GM13977 (cell line): ENCODE measurements around the gene SORD.
"Not testable (repeated sequence)": the region's sequence is repeated elsewhere in the genome, so short reads cannot be mapped to it uniquely, and the experiment has no call there.

ENCODE experiments used
- DNase-seq: peaks from one replicate; pipeline ENCODE4 v3.0.0; 2012; ENCODE audit warnings: low spot score
- CTCF ChIP-seq: IDR thresholded peaks from 2 replicates; pipeline ENCODE4 v1.5.1; 2012; ENCODE audit warnings: mild to moderate bottlenecking, control low read depth; ENCODE audit not compliant: insufficient read depth; ENCODE audit errors: extremely low read depth, missing control alignments
- in situ Hi-C: fragments of 300-500 bp; cut with MboI; formaldehyde crosslinking; loops from one replicate; pipeline ENCODE4 v1.12.0; 2022; ENCODE audit warnings: low sequenced_read_pairs, low pct_unique_long_range_greater_than_20kb, mixed read lengths, inconsistent platforms; ENCODE audit not compliant: unreplicated experiment

The SORD gene

GRCh38 chr15:45027220-45027619 lies 4.2 kb downstream of the SORD start:
- TF ChIP-seq CTCF = no peak
- no peak for DNase-seq
- in situ Hi-C loops = loop anchor here (25.0 kb wide), 1 partner anchor 165 kb away; no protein-coding TSS in a partner anchor

- in situ Hi-C loops = loop anchor here (25.0 kb wide), 1 partner anchor 168 kb away; no protein-coding TSS in a partner anchor
- no peak for DNase-seq
- TF ChIP-seq CTCF = no peak
Observed at GRCh38 chr15:45030743-45031142, 7.7 kb downstream of the SORD start.

GRCh38 chr15:45031522-45032028 lies 8.6 kb downstream of the SORD start:
- in situ Hi-C loops = loop anchor here (25.0 kb wide), 1 partner anchor 169 kb away; no protein-coding TSS in a partner anchor

GRCh38 chr15:45032501-45032900 lies 9.5 kb downstream of the SORD start:
- in situ Hi-C loops = loop anchor here (25.0 kb wide), 1 partner anchor 170 kb away; no protein-coding TSS in a partner anchor
- DNase-seq = not testable (repeated sequence)

More at GRCh38 chr15:45031522-45032028, 8.6 kb downstream of the SORD start:
- DNase-seq = not testable (repeated sequence)

GRCh38 chr15:45034087-45034486 lies 11.1 kb downstream of the SORD start:
- not testable (repeated sequence) for DNase-seq
- in situ Hi-C loops = loop anchor here (25.0 kb wide), 1 partner anchor 172 kb away; no protein-coding TSS in a partner anchor

- in situ Hi-C loops = loop anchor here (25.0 kb wide), 1 partner anchor 172 kb away; no protein-coding TSS in a partner anchor
- DNase-seq = not testable (repeated sequence)
Observed at GRCh38 chr15:45034600-45035375, 11.8 kb downstream of the SORD start.

GRCh38 chr15:45036812-45037781 lies 14.1 kb downstream of the SORD start:
- in situ Hi-C loops = loop anchor here (25.0 kb wide), 1 partner anchor 175 kb away; no protein-coding TSS in a partner anchor
- peak; percentile 62 for DNase-seq

More at GRCh38 chr15:45036812-45037781, 14.1 kb downstream of the SORD start:
- peak; percentile 98 for TF ChIP-seq CTCF
